Spleen (tissue), 11 donors: ENCODE data around the gene INPP5B. TPM values are rescaled to one million over a fixed set of nuclear protein-coding genes. Genes with fewer than 3 reads are reported as not detected.
"Not testable (repeated sequence)": the region's sequence is repeated elsewhere in the genome, so short reads cannot be mapped to it uniquely, and the experiment has no call there.

Experiments used
- DNase-seq: peaks from one replicate; pipeline ENCODE4 v3.0.0-alpha.2; 2020
- H3K27ac ChIP-seq, 8 donors: fragments of 200-600 bp; sonication (generic) in 7 of 8; 1 replicate in 4 of 8; 2 replicates in 4 of 8; pipeline versions ENCODE4 v1.5.0 to v1.8.0; 2016 to 2021; ENCODE audit warnings: inconsistent platforms in 4 of 8, mild to moderate bottlenecking in 4 of 8, moderate library complexity in 1 of 8
- H3K27me3 ChIP-seq, 7 donors: fragments of 200-600 bp; sonication (generic) in 6 of 7; replicated peaks in 1 of 7; 1 replicate in 4 of 7; 2 replicates in 3 of 7; pipeline versions ENCODE4 v1.5.0 to v1.8.0; 2016 to 2021; ENCODE audit warnings: inconsistent platforms in 3 of 7, mild to moderate bottlenecking in 1 of 7
- H3K36me3 ChIP-seq, 6 donors: fragments of 200-600 bp; sonication (generic) in 5 of 6; 1 replicate in 4 of 6; 2 replicates in 2 of 6; pipeline versions ENCODE4 v1.5.0 to v1.8.0; 2016 to 2021; ENCODE audit warnings: inconsistent platforms in 2 of 6
- H3K4me1 ChIP-seq, 6 donors: fragments of 200-600 bp; sonication (generic) in 5 of 6; 1 replicate in 3 of 6; 2 replicates in 3 of 6; pipeline versions ENCODE4 v1.5.0 to v1.8.0; 2016 to 2021; ENCODE audit warnings: inconsistent platforms in 3 of 6
- H3K4me3 ChIP-seq, 8 donors: fragments of 200-600 bp; sonication (generic) in 7 of 8; 1 replicate in 4 of 8; 2 replicates in 4 of 8; pipeline versions ENCODE4 v1.5.0 to v1.8.0; 2016 to 2021; ENCODE audit warnings: inconsistent platforms in 4 of 8, mild to moderate bottlenecking in 4 of 8, moderate library complexity in 2 of 8
- H3K9me3 ChIP-seq, 8 donors: fragments of 200-600 bp; sonication (generic) in 7 of 8; 1 replicate in 4 of 8; 2 replicates in 4 of 8; pipeline versions ENCODE4 v1.5.0 to v1.8.0; 2016 to 2021; ENCODE audit warnings: inconsistent platforms in 4 of 8
- CTCF ChIP-seq, 11 experiments: fragments of 200-600 bp in 7 of 11; fragments of 450-650 bp in 4 of 11; sonication (generic) in 4 of 11; IDR thresholded peaks in 8 of 11; conservative IDR thresholded peaks in 3 of 11; 1 replicate in 7 of 11; 2 replicates in 4 of 11; pipeline versions ENCODE4 v1.4.0 to v1.8.0; 2016 to 2021; ENCODE audit warnings: antibody characterized with exemption in 11 of 11, inconsistent platforms in 4 of 11, mild to moderate bottlenecking in 1 of 11
- POLR2A ChIP-seq, 3 donors: fragments of 450-650 bp; IDR thresholded peaks; one replicate each; pipeline ENCODE4 v1.5.1; 2017; ENCODE audit warnings: antibody characterized with exemption in 3 of 3, mild to moderate bottlenecking in 1 of 3
- POLR2AphosphoS5 ChIP-seq, 3 donors: sonication (generic); formaldehyde crosslinking; IDR thresholded peaks; one replicate each; pipeline ENCODE4 v1.5.1; 2017; ENCODE audit warnings: antibody characterized with exemption in 3 of 3
- WGBS, 5 donors: extraction: QIAGEN DNeasy Blood & Tissue Kit in 3 of 5; methylation state at CpG; one replicate each; pipeline versions ENCODE4 v1.1.5 to v1.1.7; 2013 to 2018; 5-methylcytosine and 5-hydroxymethylcytosine counted together
- intact Hi-C: fragments of 100-400 bp; cut with DNase I; formaldehyde crosslinking; loops from one replicate; pipeline ENCODE4 v1.15.0; 2023; ENCODE audit warnings: low total_unique reads
- polyA plus RNA-seq, 3 donors: library from polyadenylated mRNA; stranded (reverse); fragments of 200-250 nt; gene quantifications; one replicate each; pipeline ENCODE4 v1.2.1, GENCODE V29; 2013
- total RNA-seq, 7 donors: library from RNA; depleted of rRNA in 3 of 7; stranded (reverse); fragments of >200 nt in 3 of 7; fragmentation: NEBNext Ultra II Directional in 4 of 7; extraction: Animal tissue kit (Norgen Biotek cat#: 25700) in 4 of 7; gene quantifications; one replicate each; pipeline versions ENCODE4 v1.1.0 to v1.2.1, GENCODE V29; 2016 to 2021
- donor health status: healthy with polysubstance abuse.
- donor health status: DM: no; HTN: no; CAD: no; lungs with moderate emphysema.
- donor health status: DM: no; HTN: no; CAD: no.
- donor health status: Bipolar disorder and iron deficiency.
- donor health status: healthy.
- donor health status: DM: no; HTN: no; CAD: no.
- donor health status: DM: yes; HTN: yes; CAD: no.

The INPP5B gene
- total and polyA plus RNA-seq, 10 donors, result 11.4 to 70.7 (median 36.7) TPM

GRCh38 chr1:37914719-37915475, 32.0 kb downstream of the INPP5B start:
- TF ChIP-seq POLR2AphosphoS5 (IDR thresholded peaks at IDR 0.05), result no peak
- TF ChIP-seq CTCF (IDR thresholded peaks at IDR 0.05 in 8 of 11, conservative IDR thresholded peaks at IDR 0.05 in 3 of 11), result no peak
- no peak for TF ChIP-seq POLR2A (IDR thresholded peaks at IDR 0.05)
- H3K27ac ChIP-seq, result no peak overlapping the region
- peaks cover 0 to 63% (median 4%) of the 10 kb centered on the region in 6 donors for H3K36me3 ChIP-seq
- peaks cover 5 to 38% (median 13%) of the 10 kb centered on the region in 6 donors for H3K4me1 ChIP-seq
- no peaks in the 10 kb centered on the region for H3K27me3 ChIP-seq
- no peak for DNase-seq
- peaks cover 0 to 18% (median 10%) of the 10 kb centered on the region in 8 donors for H3K9me3 ChIP-seq
- intact Hi-C loops, result no loop called here
- 88 to 94% (median 92%) methylated on average over 4 of the region's 4 CpGs for WGBS, 5 donors
- H3K4me3 ChIP-seq, result no peak overlapping the region

GRCh38 chr1:37911478-37911877, 35.4 kb downstream of the INPP5B start:
- H3K27ac ChIP-seq, DNase-seq, H3K4me3 ChIP-seq, H3K27me3 ChIP-seq, intact Hi-C loops: not testable (repeated sequence)
- Histone ChIP-seq H3K9me3 (peaks cover 0 to 29% (median 19%) of the 10 kb centered on the region in 8 donors), H3K4me1 (peaks cover 0 to 19% (median 0%) of the 10 kb centered on the region in 6 donors), H3K36me3 (peaks cover 0 to 74% (median 7%) of the 10 kb centered on the region in 6 donors)
- WGBS, 5 donors, result 95 to 99% (median 97%) methylated on average over 3 of the region's 3 CpGs

- Histone ChIP-seq H3K9me3 (peaks cover 0 to 35% (median 25%) of the 10 kb centered on the region in 8 donors), H3K4me1 (peaks cover 0 to 16% (median 0%) of the 10 kb centered on the region in 6 donors), H3K36me3 (peaks cover 0 to 74% (median 7%) of the 10 kb centered on the region in 6 donors)
- DNase-seq, H3K4me3 ChIP-seq, H3K27me3 ChIP-seq, intact Hi-C loops, H3K27ac ChIP-seq: not testable (repeated sequence)
- 73 to 99% (median 83%) methylated on average over 8 of the region's 8 CpGs for WGBS, 5 donors
Observed at GRCh38 chr1:37910886-37911285, 36.0 kb downstream of the INPP5B start.

- H3K9me3 ChIP-seq, result peaks cover 0 to 45% (median 36%) of the 10 kb centered on the region in 8 donors
- DNase-seq, intact Hi-C loops, H3K27me3 ChIP-seq, H3K4me3 ChIP-seq, H3K4me1 ChIP-seq, H3K27ac ChIP-seq: not testable (repeated sequence)
- WGBS, 5 donors, result 95 to 99% (median 98%) methylated on average over 10 of the region's 10 CpGs
- H3K36me3 ChIP-seq, result peaks cover 0 to 85% (median 9%) of the 10 kb centered on the region in 6 donors
Observed at GRCh38 chr1:37908531-37908930, 38.3 kb downstream of the INPP5B start.

- H3K27me3 ChIP-seq, H3K4me3 ChIP-seq, DNase-seq, H3K4me1 ChIP-seq, H3K27ac ChIP-seq, intact Hi-C loops: not testable (repeated sequence)
- WGBS, 5 donors, result 94 to 97% (median 96%) methylated on average over 6 of the region's 6 CpGs
- peaks cover 0 to 44% (median 36%) of the 10 kb centered on the region in 8 donors for H3K9me3 ChIP-seq
- peaks cover 0 to 83% (median 9%) of the 10 kb centered on the region in 6 donors for H3K36me3 ChIP-seq
Observed at GRCh38 chr1:37907416-37908125, 39.3 kb downstream of the INPP5B start.

GRCh38 chr1:37906591-37906990, 40.3 kb downstream of the INPP5B start:
- H3K36me3 ChIP-seq, result peaks cover 0 to 81% (median 7%) of the 10 kb centered on the region in 6 donors
- H3K27me3 ChIP-seq, DNase-seq, H3K4me3 ChIP-seq, H3K27ac ChIP-seq, intact Hi-C loops: not testable (repeated sequence)
- H3K9me3 ChIP-seq, result peaks cover 0 to 34% (median 30%) of the 10 kb centered on the region in 8 donors
- peaks cover 2 to 12% (median 7%) of the 10 kb centered on the region in 6 donors for H3K4me1 ChIP-seq
- 91 to 96% (median 95%) methylated on average over 3 of the region's 3 CpGs for WGBS, 5 donors
